GM12874 (cell line): Measurements from ENCODE around the gene LMF2.

Source experiments
- CTCF ChIP-seq: IDR thresholded peaks from 2 replicates; pipeline ENCODE4 v1.5.1; 2011; ENCODE audit warnings: low read depth, mild to moderate bottlenecking, control low read depth, low read length, moderate library complexity; ENCODE audit not compliant: insufficient read depth

The LMF2 gene

GRCh38 chr22:50507421-50507990 lies at the start of gene LMF2:
Gene LMF2 (minus strand): TSS chr22:50507702. CDS start chr22:50507675, 27 bp downstream.
- TF ChIP-seq CTCF: no peak

- TF ChIP-seq CTCF: no peak
Observed at GRCh38 chr22:50556703-50557102, 49.2 kb upstream of the LMF2 start.

- TF ChIP-seq CTCF: no peak
Observed at GRCh38 chr22:50553310-50553709, 45.8 kb upstream of the LMF2 start.

GRCh38 chr22:50551160-50551752 lies 43.8 kb upstream of the LMF2 start:
- TF ChIP-seq CTCF: no peak

- TF ChIP-seq CTCF: no peak
Observed at GRCh38 chr22:50550395-50550794, 42.9 kb upstream of the LMF2 start.

- TF ChIP-seq CTCF: no peak
Observed at GRCh38 chr22:50548921-50549790, 41.7 kb upstream of the LMF2 start.
